ENCODE results near the gene SLC10A2.

The SLC10A2 gene

DNA sequence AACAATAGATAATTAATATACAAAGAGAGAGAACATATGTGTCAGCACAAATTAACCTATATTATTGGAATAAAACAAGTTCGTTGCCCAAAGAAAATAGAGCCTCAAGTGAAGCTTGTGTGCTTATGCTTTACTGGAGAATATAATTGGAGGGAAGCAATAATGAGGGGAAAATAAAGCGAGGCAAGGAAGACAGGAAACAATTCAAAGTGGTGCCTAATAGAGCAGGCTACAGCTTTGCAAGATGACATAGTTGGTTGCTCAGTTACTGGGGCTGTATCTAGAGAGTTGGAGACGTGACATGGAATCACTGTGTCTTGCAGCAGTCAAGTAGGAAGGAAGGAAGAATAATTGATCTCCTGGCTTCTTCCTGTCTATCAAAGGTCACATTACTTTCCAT, 21.1 kb upstream of the SLC10A2 start:
- TF ChIP-seq MYC (IDR thresholded peaks at IDR 0.05; ENCODE audit: low read depth, low read length): no peak
- no peak for TF ChIP-seq POLR2A (IDR thresholded peaks at IDR 0.05; ENCODE audit: extremely low read depth, insufficient read length)
- TF ChIP-seq, protein P1, sequence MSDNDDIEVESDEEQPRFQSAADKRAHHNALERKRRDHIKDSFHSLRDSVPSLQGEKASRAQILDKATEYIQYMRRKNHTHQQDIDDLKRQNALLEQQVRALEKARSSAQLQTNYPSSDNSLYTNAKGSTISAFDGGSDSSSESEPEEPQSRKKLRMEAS (IDR thresholded peaks at IDR 0.05; ENCODE audit: low read depth, low read length): no peak
- TF ChIP-seq, protein P2, sequence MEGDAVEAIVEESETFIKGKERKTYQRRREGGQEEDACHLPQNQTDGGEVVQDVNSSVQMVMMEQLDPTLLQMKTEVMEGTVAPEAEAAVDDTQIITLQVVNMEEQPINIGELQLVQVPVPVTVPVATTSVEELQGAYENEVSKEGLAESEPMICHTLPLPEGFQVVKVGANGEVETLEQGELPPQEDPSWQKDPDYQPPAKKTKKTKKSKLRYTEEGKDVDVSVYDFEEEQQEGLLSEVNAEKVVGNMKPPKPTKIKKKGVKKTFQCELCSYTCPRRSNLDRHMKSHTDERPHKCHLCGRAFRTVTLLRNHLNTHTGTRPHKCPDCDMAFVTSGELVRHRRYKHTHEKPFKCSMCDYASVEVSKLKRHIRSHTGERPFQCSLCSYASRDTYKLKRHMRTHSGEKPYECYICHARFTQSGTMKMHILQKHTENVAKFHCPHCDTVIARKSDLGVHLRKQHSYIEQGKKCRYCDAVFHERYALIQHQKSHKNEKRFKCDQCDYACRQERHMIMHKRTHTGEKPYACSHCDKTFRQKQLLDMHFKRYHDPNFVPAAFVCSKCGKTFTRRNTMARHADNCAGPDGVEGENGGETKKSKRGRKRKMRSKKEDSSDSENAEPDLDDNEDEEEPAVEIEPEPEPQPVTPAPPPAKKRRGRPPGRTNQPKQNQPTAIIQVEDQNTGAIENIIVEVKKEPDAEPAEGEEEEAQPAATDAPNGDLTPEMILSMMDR (IDR thresholded peaks at IDR 0.05; ENCODE audit: low read depth, low read length): no peak
- no peak overlapping the region for H3K4me3 ChIP-seq (ENCODE audit: low read depth, low read length)
- DNase-seq (ENCODE audit: low read depth): no peak

DNA sequence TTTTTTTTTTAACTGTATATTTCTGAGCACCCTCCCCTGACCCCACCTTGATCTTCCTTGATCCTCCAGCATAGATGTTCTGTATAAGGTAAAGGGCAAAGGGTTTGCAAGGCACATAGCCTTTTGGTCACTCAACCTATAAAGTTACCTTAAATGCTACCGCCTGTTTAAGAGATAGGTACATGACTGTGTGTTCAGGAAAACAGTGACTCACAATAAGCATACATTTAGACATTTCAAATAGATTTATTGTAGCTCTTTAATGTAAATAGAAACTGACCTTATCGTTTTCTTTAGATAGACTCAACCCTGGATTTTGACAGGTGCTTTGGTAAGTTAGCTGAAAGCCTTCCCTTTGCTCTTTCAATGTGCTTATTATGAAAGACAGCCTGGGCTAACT, 15.2 kb upstream of the SLC10A2 start:
- H3K4me3 ChIP-seq (ENCODE audit: low read depth, low read length): no peak overlapping the region
- TF ChIP-seq POLR2A (IDR thresholded peaks at IDR 0.05; ENCODE audit: extremely low read depth, insufficient read length) (no peak), MYC (IDR thresholded peaks at IDR 0.05; ENCODE audit: low read depth, low read length) (no peak)
- TF ChIP-seq, protein P1 (IDR thresholded peaks at IDR 0.05; ENCODE audit: low read depth, low read length): no peak
- TF ChIP-seq, protein P2 (IDR thresholded peaks at IDR 0.05; ENCODE audit: low read depth, low read length): no peak
- DNase-seq (ENCODE audit: low read depth): no peak

DNA sequence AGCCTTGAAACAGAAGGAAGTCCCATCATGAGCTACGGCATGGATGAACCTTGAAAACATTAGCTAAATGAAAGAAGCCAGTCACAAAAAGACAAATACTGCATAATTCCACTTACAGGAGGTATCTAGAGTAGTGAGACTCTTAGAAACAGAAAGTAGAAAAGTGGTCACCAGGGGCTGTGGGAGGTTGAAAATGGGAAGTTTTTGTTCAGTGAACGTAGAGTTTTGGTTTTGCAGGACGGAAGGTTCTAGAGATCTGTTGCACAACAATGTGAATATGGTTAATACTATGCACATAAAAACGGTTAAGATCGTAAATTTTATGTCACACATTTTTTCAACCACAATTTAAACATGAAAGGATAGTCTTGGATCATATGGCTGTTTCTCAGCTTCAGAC, 11.9 kb upstream of the SLC10A2 start:
- TF ChIP-seq, protein P1 (IDR thresholded peaks at IDR 0.05; ENCODE audit: low read depth, low read length): no peak
- no peak for TF ChIP-seq MYC (IDR thresholded peaks at IDR 0.05; ENCODE audit: low read depth, low read length)
- TF ChIP-seq, protein P2 (IDR thresholded peaks at IDR 0.05; ENCODE audit: low read depth, low read length): no peak
- TF ChIP-seq POLR2A (IDR thresholded peaks at IDR 0.05; ENCODE audit: extremely low read depth, insufficient read length): no peak
- DNase-seq (ENCODE audit: low read depth): no peak

DNA sequence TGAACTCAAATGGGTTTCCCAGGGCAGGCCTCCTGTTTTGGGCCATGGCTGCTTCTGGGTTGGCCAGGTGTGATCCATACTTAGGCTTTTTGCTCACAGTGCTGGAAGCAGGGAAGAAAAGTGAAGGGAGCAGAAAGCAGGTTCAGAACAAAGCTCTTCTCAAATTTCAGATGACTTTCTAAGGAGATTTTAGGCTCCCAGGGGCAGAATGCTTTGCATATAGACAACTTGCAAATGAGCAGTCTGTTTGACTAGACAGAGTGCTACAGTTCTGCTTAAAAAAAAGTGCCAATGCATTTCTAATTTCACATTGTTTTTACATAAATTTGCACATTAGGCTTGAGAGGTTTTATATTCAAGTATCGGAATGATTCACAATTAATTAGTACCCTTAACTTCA, 2.6 kb upstream of the SLC10A2 start:
- no peak for DNase-seq (ENCODE audit: low read depth)
- TF ChIP-seq, protein P2 (IDR thresholded peaks at IDR 0.05; ENCODE audit: low read depth, low read length): no peak
- TF ChIP-seq, protein P1 (IDR thresholded peaks at IDR 0.05; ENCODE audit: low read depth, low read length): no peak
- no peak for TF ChIP-seq POLR2A (IDR thresholded peaks at IDR 0.05; ENCODE audit: extremely low read depth, insufficient read length)
- no peak overlapping the region for H3K4me3 ChIP-seq (ENCODE audit: low read depth, low read length)

More for the DNA sequence above, 11.9 kb upstream of the SLC10A2 start:
- H3K4me3 ChIP-seq (ENCODE audit: low read depth, low read length): no peak overlapping the region

DNA sequence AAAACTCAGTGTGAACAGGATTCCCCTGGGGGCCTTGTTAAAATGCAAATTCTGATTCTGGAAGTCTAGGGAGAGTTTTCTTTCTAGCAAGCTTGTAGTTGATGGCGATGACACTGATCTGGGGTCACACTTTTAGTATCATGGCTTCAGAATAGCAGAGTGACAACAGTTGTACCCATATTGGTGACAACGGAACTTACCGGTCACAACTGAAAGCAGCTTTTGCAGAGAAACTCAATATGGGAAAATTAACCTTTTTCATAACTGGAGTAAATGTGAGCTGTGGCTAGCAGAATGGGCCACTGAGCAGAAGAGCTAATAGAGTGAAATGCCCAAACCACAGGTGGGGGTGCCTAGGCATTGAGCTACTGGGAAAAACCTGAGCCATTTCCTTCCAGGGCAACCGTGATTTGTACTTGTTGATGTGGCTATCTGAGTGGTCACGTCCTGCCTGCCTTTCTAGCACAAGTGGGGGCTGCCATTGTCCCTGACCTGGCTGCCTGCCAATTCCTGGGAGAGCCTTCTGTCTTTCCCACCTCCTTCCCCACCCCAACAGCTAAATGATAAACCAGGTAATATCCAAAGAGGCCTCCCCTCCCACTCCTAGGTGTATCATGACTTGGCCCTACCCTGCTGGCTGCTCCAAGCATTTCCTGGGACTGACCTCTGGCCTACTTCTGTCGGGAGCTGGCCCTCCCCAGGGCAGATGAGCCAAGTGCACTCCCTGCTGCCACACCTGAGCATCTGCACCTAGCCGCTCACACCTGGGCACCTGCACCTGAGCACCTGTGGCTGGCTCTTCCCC, 1.7 kb upstream of the SLC10A2 start:
- no peak for DNase-seq (ENCODE audit: low read depth)
- H3K4me3 ChIP-seq (ENCODE audit: low read depth, low read length): no peak overlapping the region
- TF ChIP-seq MYC (IDR thresholded peaks at IDR 0.05; ENCODE audit: low read depth, low read length): no peak
- TF ChIP-seq, protein P1 (IDR thresholded peaks at IDR 0.05; ENCODE audit: low read depth, low read length): no peak
- TF ChIP-seq, protein P2 (IDR thresholded peaks at IDR 0.05; ENCODE audit: low read depth, low read length): no peak
- TF ChIP-seq POLR2A (IDR thresholded peaks at IDR 0.05; ENCODE audit: extremely low read depth, insufficient read length): no peak

All from NB4 (cell line).